A549 treated with AZD2906 at 1 μM for 4 hours (cell line): ENCODE results near the gene CEP72. TPM values are rescaled to one million over a fixed set of nuclear protein-coding genes. Genes with fewer than 3 reads are reported as not detected.

ENCODE experiments used
- total RNA-seq: library from RNA; stranded (reverse); fragments of 200-300 nt; extraction: Qiagen RNA extraction; gene quantifications from 5 replicates; pipeline ENCODE4 v1.2.3, GENCODE V29; 2022

CEP72 gene
- total RNA-seq: 8.0 to 10.7 TPM (median 10.3 TPM) in 5 replicates

DNA sequence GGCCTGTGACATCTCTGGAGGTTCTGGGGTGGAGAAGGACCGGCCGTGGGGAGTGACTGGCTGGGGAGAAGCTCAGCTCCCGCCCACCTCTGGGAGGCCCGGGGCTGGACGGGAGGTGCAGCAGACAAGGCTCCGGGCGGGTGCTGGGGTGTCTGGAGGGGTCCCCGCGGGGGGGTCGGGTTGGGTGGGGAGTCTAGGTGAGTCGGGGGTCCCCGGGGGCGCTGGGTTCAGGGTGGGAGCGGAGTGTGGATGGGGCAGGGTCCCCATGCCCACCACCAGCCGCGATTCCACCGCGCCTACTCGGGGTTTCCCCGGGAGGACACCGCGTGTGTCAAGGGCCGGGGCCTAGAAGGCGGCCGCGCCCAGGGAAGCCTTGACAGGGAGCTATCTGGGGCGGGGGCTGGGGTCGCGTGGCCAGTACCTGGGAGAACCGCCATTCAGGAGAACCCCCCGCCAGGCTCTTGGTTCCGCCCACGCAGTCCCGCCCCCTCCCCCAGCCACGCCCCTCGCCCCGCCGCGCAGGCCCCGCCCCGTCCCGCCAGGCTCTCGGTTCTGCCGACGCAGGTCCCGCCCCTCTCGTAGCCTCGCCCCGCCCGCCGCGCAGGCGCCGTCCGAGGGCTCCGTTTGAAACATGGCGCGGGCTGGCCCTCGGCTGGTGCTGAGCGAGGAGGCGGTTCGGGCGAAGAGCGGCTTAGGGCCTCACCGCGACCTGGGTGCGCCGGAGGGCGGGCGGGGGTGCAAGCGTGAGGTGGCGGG lies at the start of gene CEP72:
CEP72 (plus strand) TSS at position 610 of the 756 bp plus-strand sequence; CDS start at position 632, 22 bp downstream.

GRCh38 chr5:693271-694041 lies 81.3 kb downstream of the CEP72 start, which contains the start of gene TPPP:
Gene TPPP, minus strand, starts transcription at chr5:693352. Its CDS starts 15,292 bp downstream, at chr5:678060.

Other genes with a start within 250 kb of the CEP72 start
- 27.9 to 32.1 TPM (median 30.7 TPM) in 5 replicates for gene EXOC3, start 169.2 kb upstream of the CEP72 start, total RNA-seq
- 2.0 to 2.3 TPM (median 2.2 TPM) in 5 replicates for gene SLC9A3, start 87.9 kb upstream of the CEP72 start, total RNA-seq
- 6.6 to 8.2 TPM (median 7.4 TPM) in 5 replicates for gene TPPP, start 81.0 kb downstream of the CEP72 start, total RNA-seq
- 1.1 to 1.5 TPM (median 1.2 TPM) in 5 replicates for gene ZDHHC11B, start 172.4 kb downstream of the CEP72 start, total RNA-seq
- gene ZDHHC11, start 238.6 kb downstream of the CEP72 start, total RNA-seq: 13.3 to 16.9 TPM (median 15.8 TPM) in 5 replicates